GM10248 (cell line): ENCODE results near the gene CDC37L1.

ENCODE experiments used
- CTCF ChIA-PET: fragments of 300-600 bp; sonication (Branson Sonifier 250); formaldehyde crosslinking; extraction: SDS; loops from one replicate; lab custom pipeline; 2021; ENCODE audit warnings: antibody characterized with exemption; lab: Yijun Ruan, JAX
- POLR2A ChIA-PET: fragments of 350-650 bp; sonication (Branson Sonifier 250); formaldehyde crosslinking; extraction: SDS; loops from one replicate; lab custom pipeline; 2020; ENCODE audit warnings: antibody characterized with exemption; lab: Yijun Ruan, JAX
- DNase-seq: peaks from one replicate; pipeline ENCODE4 v3.0.0; 2012; ENCODE audit errors: extremely low spot score
- CTCF ChIP-seq: IDR thresholded peaks from 2 replicates; pipeline ENCODE4 v1.5.1; 2012; ENCODE audit warnings: mild to moderate bottlenecking, low read depth; ENCODE audit errors: extremely low read depth, missing control alignments, control extremely low read depth

CDC37L1 gene

DNA sequence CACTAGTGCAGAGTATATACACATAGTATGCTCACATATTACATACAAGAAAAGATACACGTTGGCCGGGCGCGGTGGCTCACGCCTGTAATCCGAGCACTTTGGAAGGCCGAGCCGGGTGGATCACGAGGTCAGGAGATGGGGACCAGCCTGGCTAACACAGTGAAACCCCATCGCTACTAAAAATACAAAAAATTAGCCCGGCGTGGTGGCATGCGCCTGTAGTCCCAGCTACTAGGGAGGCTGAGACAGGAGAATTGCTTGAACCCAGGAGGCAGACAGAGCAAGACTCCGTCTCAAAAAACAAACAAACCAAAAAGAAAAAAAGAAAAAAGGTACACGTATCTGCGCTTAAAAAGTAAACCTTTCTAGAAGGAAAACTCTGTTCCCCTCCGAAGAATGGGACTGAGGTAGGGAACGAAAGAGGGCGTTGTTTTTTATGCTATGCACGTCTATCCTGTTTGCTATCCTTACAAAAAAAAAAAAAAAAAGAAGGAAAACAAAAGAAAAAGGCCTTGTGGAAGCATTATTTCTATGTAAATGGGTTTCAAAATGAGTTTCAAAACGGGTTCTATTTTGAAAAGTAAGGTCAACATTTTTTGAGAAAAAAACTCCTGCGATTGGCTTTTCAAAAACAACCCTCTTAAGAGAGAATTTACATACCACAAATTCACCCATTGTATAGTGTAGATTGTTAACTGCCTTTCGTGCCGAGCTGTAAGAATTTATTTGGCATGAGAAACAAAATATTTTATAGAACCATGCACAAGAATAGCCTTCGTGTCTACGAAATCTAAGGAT, 60.4 kb downstream of the CDC37L1 start:
- ChIA-PET CTCF (interaction anchor here (0.9 to 3.7 kb wide), 9 partner anchors 8 to 701 kb away, joined by 3 to 23 read pairs (median 5); no protein-coding TSS in a partner anchor), POLR2A (interaction anchor here (0.8 kb wide), 1 partner anchor 861 kb away, joined by 6 read pairs; no protein-coding TSS in a partner anchor)
- DNase-seq = peak; percentile 24
- no peak for TF ChIP-seq CTCF

GRCh38 chr9:4740388-4740637, 60.9 kb downstream of the CDC37L1 start:
- TF ChIP-seq CTCF = no peak
- CTCF ChIA-PET = interaction anchor here (0.9 to 3.7 kb wide), 9 partner anchors 9 to 700 kb away, joined by 3 to 23 read pairs (median 5); no protein-coding TSS in a partner anchor

DNA sequence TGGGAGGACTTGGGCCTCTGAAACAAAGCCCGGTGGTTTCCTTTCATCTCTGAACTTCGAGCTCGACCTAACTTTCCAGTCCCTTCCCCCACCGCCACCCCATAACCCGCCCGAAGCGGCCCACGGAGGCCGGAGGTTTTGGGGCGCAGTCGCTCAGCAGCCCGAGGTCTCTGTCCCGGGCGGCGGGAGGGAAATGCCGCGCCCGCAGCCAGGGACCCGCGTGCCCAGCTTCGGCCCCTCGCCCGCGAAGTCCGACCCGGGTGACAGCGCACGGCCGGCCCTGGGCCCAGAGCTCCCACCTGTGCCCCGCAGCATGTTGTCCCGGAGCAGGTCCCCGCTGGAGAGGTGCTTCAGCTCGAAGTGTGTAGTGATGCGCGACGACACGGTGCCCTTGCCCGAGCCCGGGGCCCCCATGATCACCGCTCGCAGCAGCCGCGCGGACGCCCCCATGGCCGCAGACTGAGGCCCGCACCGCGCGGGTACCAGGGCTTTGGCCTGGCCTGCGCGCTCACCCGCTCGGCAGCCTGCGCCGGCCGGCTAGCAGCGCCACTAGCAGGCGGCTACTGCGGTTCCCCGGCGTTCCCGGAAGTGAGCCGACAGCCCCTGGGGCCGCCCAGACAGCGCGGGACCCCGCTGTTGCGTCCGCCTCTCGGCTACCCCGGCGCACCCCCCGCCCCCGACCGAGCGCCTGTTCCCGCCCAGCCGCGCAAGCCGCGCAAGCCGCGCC, 61.4 kb downstream of the CDC37L1 start, which contains the start of gene AK3:
TSS of gene AK3 (minus strand) at position 565 of the 727 bp plus-strand sequence. CDS start at position 450, 115 bp downstream.
- TF ChIP-seq CTCF = peak; percentile 50
- ChIA-PET CTCF (interaction anchor here (0.9 to 3.7 kb wide), 10 partner anchors 9 to 699 kb away, joined by 3 to 23 read pairs (median 4); no protein-coding TSS in a partner anchor), POLR2A (interaction anchor here (0.8 kb wide), 1 partner anchor 860 kb away, joined by 6 read pairs; no protein-coding TSS in a partner anchor)
- DNase-seq = peak; percentile 98

More at GRCh38 chr9:4740388-4740637, 60.9 kb downstream of the CDC37L1 start:
- no peak for DNase-seq
- POLR2A ChIA-PET = interaction anchor here (0.8 kb wide), 1 partner anchor 860 kb away, joined by 6 read pairs; no protein-coding TSS in a partner anchor

- TF ChIP-seq CTCF = peak; percentile 2
- DNase-seq = peak; percentile 26
- POLR2A ChIA-PET = no interaction called here
- CTCF ChIA-PET = interaction anchor here (1.0 to 3.7 kb wide), 9 partner anchors 9 to 699 kb away, joined by 3 to 23 read pairs (median 5); no protein-coding TSS in a partner anchor
Observed at GRCh38 chr9:4741365-4742089, 62.2 kb downstream of the CDC37L1 start.

DNA sequence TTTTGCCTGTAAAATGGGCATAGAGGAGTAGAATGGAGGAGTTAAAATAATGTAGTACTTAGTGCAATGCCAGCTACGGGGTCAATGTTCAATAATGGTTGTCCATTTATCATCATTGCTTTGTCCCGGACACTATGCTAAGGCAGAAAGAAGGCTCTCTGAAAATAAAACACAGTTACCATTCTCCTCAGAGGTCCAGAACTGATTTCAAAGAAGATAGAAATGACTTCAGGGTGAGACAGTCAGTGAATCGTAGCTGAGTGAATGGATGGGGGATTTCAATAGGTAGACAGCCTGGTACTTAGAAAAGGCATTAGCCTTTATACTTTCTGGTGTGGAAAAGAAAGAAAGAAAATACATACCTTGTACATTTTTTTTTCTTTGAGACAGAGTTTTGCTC, 62.9 kb downstream of the CDC37L1 start:
- ChIA-PET CTCF (interaction anchor here (0.7 to 2.5 kb wide), 6 partner anchors 9 to 54 kb away, joined by 3 to 8 read pairs (median 5); no protein-coding TSS in a partner anchor), POLR2A (no interaction called here)
- TF ChIP-seq CTCF = no peak

More for the DNA sequence above, 62.9 kb downstream of the CDC37L1 start:
- no peak for DNase-seq
